Skin epidermis (tissue), 12 donors: Measurements from ENCODE around the gene PDCD11.

Experiments used
- H3K27ac ChIP-seq, 21 experiments: fragments of 200-600 bp; sonication (generic) in 11 of 21; one replicate each; pipeline ENCODE4 v1.5.0; 2020; ENCODE audit warnings: mild to moderate bottlenecking in 3 of 21, inconsistent platforms in 2 of 21, moderate library complexity in 2 of 21
- H3K4me3 ChIP-seq, 7 experiments: fragments of 200-600 bp; sonication (generic) in 2 of 7; one replicate each; pipeline ENCODE4 v1.5.0; 2020; ENCODE audit warnings: inconsistent platforms in 2 of 7, mild to moderate bottlenecking in 2 of 7, moderate library complexity in 1 of 7

The PDCD11 gene

DNA sequence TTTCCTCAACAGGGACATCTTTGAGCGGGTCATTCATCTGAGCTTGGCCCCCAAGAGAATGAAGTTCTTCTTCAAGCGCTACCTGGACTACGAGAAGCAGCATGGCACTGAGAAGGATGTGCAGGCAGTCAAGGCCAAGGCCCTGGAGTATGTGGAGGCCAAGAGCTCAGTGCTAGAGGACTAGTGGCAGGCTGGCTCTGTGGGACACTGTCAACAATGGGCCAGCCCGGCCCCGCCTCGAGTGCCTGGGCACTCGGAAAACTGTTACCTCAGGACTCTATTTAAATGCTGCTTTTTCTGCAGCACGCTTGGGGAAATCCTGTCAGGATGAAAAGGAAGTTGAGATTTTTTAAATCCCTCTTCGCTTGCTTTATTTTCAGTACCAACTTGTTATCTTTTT, 48.9 kb downstream of the PDCD11 start:
- peak overlapping the region in 15 of 21 experiments; percentile 5 to 87 (median 68) for H3K27ac ChIP-seq
- no peak overlapping the region for H3K4me3 ChIP-seq

DNA sequence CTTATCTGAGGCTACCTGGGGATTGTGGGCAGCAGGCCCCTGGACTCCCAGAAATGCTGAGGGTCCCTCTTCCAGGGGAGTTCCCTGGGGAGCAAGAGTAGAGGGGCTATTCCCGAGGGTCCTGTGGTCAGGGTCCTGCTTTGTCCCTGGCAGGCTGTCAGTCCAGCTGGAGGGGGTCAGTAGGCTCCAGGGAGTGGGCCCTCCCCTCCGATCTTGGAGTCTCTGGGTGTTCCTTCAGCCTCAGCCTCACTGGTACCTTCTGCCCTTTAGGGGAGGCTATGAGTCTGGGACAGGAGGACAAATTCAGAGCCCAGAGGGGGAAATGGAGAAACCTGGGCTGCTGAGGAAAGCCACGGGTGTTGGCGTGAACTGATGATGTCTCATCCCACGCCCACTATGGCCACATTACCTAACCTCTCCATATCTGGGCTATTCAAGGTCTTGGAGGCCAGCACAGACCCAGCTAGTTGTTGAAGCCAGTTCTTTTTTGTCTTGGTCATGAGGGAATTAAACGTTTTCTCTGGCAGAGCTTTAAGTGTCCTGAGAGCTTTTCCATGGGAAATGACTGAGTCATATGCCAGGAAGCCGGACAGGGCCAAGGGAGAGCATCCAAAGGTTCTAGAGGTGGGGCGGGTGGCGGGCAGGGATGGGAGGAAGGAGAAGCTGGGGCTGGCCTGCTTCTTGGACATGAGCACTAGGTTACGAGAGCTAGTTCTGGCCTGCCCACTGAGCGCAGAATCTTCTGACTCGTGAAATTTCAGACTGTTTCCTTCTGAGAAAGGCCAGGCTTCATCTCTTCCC, 49.5 kb downstream of the PDCD11 start:
- Histone ChIP-seq H3K4me3 (no peak overlapping the region), H3K27ac (peak overlapping the region in 18 of 21 experiments; percentile 3 to 93 (median 64))

DNA sequence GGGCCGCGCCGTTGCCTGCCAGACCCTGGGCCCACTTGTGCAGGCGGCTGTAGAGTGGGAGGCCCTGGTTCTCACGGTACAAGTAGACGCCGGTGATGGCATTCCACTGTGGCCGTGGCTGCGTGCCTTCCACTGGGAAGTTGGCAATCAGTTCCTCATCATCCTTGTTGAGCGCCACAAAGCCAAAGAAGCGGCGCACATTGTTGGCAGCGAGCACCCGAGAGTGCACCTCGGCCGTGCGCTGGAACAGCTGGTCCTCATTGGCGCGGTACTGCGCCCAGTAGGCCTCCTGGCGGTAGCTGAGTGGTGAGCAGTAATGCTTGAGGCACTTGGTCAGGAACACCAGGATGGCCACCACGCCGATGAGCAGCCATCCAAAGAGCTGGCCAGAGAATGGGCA, 50.8 kb downstream of the PDCD11 start:
- peak overlapping the region in 14 of 21 experiments; percentile 12 to 93 (median 56) for H3K27ac ChIP-seq
- no peak overlapping the region for H3K4me3 ChIP-seq

GRCh38 chr10:103448746-103449145, 52.3 kb downstream of the PDCD11 start:
- peak overlapping the region in 14 of 21 experiments; percentile 12 to 96 (median 72) for H3K27ac ChIP-seq
- H3K4me3 ChIP-seq = no peak overlapping the region

DNA sequence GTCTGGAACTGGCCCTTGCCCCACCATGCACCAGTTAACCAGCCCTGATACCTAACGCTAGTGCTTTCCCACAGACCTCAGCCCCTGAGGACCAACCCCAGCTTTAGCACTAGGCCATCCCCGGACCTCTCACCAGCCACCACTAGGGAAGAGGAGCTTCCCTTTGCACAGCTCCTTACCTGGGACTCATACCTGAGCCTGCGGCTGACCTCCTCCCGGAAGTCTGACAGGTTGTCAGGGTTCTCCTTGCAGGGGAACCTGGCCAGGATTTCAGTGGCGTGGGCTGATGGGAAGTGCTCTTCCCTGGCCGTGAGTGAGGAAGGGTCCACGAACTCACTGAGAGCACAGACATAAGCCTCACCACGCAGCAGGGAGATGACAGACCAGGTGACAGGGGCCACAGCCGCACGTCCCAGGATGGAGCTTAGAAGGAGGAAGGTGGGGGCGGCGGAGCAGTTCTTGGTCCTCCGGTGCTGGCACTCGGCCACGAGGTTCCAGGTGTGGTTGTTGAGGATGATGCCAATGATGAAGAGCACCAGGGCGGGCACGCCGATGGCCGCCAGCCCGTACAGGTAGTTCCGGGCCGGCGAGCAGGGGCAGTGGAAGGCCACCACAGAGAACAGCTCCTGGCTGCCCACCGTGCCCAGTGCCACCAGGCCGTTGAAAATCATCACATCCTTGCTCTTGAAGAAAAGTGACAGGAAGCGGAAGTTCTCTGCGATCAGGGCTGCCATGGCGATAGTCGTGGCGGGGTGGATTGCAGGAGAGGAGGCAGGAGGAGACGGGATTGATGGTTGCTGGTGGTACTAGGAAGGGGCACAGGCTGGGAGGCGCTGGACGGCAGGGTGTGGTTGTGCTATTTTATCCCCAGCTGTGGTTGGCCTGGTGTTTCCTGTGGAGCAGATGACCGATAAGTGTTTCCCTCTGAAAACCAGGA, 53.0 kb downstream of the PDCD11 start:
- Histone ChIP-seq H3K4me3 (peak overlapping the region in 1 of 7 experiments; percentile 72), H3K27ac (peak overlapping the region in 17 of 21 experiments; percentile 9 to 96 (median 88))

GRCh38 chr10:103450201-103450695, 53.8 kb downstream of the PDCD11 start:
- H3K27ac ChIP-seq = peak overlapping the region in 20 of 21 experiments; percentile 67 to 98 (median 90)
- H3K4me3 ChIP-seq = peak overlapping the region; percentile 58 to 76 (median 65)

DNA sequence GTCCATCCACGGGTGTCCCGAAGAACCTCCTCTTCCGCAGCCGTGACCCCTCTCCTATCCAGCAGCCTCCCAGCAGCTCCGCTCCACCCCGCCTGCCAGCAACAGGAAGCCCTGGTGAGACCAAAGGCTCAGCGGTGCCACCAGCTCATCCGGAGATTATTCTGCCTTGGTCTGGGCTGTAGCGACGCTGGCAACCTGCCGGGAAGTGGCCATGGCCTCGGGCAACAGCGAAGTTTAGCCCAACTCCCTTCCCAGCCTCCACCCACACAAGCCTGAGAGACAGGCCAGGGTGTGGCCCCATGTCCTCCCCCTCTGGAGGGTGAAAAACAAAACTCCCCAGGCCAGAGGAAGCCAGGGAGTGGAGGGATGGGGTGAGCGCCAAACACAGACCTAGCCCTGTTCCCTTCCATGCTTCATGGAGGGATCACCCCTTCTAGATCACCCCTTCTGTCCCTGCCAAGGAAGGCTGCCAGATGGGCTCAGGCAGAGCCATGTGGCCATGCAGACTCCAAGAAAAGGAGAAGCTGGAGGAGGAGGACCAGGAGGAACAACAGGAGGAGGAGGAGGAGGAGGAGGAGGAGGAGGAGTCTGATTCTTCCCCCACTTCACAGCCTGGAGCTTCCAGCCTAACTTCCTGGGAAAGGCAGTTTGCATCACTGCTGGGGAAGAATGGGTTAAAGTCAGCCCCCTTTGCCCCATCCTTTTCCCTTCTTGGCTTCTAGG, 54.8 kb downstream of the PDCD11 start:
- Histone ChIP-seq H3K27ac (peak overlapping the region; percentile 69 to 98 (median 90)), H3K4me3 (peak overlapping the region; percentile 58 to 76 (median 65))

- peak within 1 kb of the TSS; percentile 58 to 76 (median 65) for H3K4me3 ChIP-seq
- peak within 1 kb of the TSS; percentile 69 to 98 (median 90) for H3K27ac ChIP-seq
Measured at GRCh38 chr10:103451831-103452505, 55.5 kb downstream of the PDCD11 start, which contains the start of gene CALHM2. TSS of gene CALHM2 (minus strand) at chr10:103452370. CDS start at chr10:103449941, 2,429 bp downstream.

GRCh38 chr10:103452506-103453230, 56.2 kb downstream of the PDCD11 start:
- Histone ChIP-seq H3K27ac (peak overlapping the region; percentile 69 to 98 (median 90)), H3K4me3 (peak overlapping the region; percentile 58 to 76 (median 65))

DNA sequence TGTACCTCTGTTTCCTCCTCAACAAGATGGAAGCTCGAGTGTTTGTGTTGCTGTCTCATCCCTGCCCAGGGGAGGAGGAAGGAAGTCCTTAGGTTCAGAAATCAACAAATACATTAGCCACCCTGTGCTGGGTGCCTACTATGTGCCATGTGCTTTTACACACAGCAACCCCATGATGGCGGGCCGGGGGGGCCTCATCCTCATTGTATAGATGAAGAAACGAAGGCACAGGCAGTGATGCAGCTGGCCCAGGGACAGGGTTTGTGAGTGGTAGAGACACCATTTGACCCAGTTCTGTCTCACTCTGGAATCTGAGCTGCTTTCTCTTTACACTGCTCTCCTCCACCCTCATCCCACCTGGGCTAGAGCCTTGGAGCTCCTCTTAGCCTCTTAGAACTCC, 57.6 kb downstream of the PDCD11 start:
- H3K4me3 ChIP-seq = no peak overlapping the region
- H3K27ac ChIP-seq = no peak overlapping the region

DNA sequence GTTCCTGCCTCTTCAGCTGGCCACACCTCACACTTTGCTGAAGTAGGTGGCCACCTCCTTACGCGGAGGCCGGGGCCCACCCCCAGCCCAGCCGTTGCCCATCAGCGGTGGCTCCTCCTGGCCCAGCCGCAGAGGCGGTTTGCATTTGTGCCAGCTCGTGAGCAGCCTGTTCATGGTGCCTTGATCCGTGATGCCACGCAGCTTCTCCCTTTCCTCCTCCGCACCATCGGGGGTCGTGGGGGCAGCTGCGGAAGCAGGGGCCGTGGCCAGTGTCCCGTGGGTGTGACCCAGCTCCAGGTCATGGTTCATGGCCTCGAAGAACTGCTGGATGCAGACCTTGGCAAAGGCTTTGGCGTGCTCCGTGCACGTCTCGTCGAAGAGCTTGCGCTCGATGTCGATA, 58.8 kb downstream of the PDCD11 start:
- Histone ChIP-seq H3K27ac (no peak overlapping the region), H3K4me3 (no peak overlapping the region)

- H3K4me3 ChIP-seq = no peak overlapping the region
- no peak overlapping the region for H3K27ac ChIP-seq
Measured at GRCh38 chr10:103456074-103456660, 59.7 kb downstream of the PDCD11 start.

DNA sequence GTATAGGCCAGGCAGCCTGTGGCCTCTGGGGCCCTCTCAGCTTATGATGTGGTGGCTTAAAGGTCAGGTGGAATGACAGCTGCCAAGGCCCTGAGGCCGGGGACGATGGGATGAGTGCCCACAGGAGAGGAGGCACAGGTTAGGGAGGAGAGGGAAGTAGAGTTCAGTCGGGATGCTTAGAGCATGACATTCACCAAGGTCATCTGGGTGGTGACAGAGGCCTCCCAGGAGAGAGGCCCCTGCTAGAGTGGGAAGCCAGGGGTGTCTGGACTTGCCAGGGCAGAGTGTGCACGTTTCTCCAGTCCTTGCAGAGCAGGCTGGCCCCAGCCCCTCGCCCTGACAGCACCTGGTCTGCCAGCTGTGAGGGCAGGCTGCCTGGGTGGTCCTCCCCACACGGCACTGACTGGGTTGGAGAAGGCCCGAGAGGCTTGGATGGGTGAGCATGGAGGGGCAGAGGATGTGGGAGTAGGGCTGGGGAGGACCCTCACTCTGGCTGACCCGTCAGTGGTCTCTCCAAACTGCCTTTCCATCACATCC, 60.8 kb downstream of the PDCD11 start:
- Histone ChIP-seq H3K27ac (no peak overlapping the region), H3K4me3 (no peak overlapping the region)

DNA sequence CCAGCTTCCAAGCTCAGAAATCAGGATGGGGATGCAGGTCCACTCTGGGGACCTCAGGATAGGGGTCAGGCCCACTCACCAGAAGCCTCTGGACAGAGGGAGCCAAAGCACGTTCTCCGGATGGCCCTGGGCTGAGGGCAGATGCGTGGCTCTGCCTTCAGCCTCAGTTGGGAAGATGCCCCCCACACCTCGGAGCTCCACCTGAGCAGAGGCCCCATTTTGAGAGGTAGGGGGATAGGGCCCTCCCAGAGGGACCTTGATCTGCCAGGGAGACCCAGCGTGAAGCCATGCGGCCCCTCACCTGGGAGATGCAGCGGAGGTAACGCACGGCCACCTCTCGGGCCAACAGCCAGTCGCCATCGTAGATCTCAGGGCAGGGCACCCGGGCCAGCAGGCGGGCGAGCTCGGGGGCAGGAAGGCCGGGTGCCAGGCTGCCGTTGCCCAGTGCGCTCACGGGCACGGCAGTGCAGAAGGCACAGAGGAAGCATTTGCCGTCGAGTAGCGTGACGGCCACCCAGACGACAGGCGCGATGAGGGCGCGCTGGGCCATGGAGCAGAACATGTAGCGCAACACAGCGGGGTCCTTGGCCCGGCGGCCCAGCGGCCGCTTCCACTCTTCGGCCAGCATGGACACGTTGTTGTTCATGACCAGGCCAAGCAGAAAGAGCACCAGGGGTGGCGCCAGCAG, 61.6 kb downstream of the PDCD11 start:
- Histone ChIP-seq H3K4me3 (no peak overlapping the region), H3K27ac (no peak overlapping the region)

DNA sequence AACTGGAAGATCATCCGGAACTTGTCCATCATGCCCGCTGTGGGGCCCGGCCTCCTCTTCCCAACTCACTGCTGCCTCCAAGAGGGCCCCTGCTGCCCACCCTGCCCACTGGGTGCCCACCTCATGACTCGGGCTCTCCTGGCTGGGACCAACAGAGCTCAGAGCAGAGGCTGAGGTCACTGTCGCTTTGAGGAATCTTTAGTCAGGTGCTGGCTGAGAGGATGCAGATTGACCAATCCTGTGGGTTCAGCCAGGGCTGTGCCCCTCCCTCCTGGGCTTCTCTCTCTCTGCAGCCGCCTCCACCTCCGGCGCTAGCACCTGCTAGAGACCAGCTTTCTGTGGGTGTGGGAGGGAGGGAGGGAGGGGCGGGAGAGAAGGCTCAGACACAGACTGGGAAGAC, 62.3 kb downstream of the PDCD11 start, which contains the start of gene CALHM1:
CALHM1 (minus strand) TSS at position 181 of the 400 bp plus-strand sequence; CDS start at position 32, 149 bp downstream.
- H3K4me3 ChIP-seq = no peak within 1 kb of the TSS
- H3K27ac ChIP-seq = no peak within 1 kb of the TSS

DNA sequence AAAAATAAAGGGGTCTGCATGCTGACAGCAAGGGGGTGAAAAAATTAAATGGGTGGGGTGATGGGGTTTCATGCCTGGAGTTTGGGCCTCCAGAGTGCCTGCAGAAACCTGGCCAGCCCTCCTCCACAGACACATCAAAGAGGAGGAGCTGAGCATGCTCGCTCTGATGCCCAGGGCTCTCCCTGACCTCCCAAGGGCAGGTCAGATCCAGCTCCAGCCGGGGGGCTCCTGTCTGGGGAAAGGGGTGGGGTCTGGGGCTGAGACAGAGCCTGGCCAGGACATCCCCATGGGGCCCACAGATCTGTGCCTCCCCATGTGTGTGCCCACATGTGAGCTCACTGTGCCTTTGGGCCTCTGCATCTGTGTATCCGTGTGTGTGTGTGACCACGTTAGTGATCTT, 63.2 kb downstream of the PDCD11 start:
- Histone ChIP-seq H3K4me3 (no peak overlapping the region), H3K27ac (no peak overlapping the region)

DNA sequence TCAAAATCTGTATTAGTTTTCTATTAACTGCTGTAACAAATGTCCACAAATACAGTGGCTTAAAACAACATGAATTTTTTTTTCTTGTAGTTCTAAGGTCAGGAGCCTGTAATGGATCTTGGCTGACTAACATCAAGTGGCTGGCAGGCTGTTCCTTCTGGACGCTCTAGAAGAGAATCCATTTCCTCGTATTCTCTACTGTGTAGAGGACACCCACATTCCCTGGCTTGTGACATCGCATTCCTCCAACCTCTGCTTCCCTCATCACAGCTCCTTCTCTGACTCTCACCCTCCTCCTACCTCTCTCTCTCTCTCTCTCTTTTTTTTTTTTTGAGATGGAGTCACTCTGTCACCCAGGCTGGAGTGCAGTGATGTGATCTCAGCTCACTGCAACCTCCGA, 67.1 kb downstream of the PDCD11 start:
- H3K27ac ChIP-seq = no peak overlapping the region
- H3K4me3 ChIP-seq = no peak overlapping the region
